HL-60 (cell line): ENCODE data around the gene APOO.

ENCODE experiments used
- CTCF ChIP-seq: IDR thresholded peaks from one replicate; pipeline ENCODE4 v1.5.1; 2011; ENCODE audit warnings: low read length, control low read depth, inconsistent platforms; ENCODE audit not compliant: insufficient read depth
- POLR2AphosphoS5 ChIP-seq: IDR thresholded peaks from 2 replicates; pipeline ENCODE4 v1.6.1; 2012; ENCODE audit warnings: low read depth

GRCh38 chrX:23952984-23953907 is 45.5 kb upstream of the APOO start:
- TF ChIP-seq CTCF (no peak), POLR2AphosphoS5 (no peak)
